Hepatocyte (in vitro differentiated cells): ENCODE measurements around the gene KLB. TPM values are rescaled to one million over a fixed set of nuclear protein-coding genes. Genes with fewer than 3 reads are reported as not detected.
"Not testable (repeated sequence)": the region's sequence is repeated elsewhere in the genome, so short reads cannot be mapped to it uniquely, and the experiment has no call there.

Source experiments
- DNase-seq: peaks from one replicate; pipeline ENCODE4 v3.0.0-alpha.2; 2016; ENCODE audit warnings: low spot score
- H2AFZ ChIP-seq: fragments of 200-600 bp; sonication (generic); 2 replicates; pipeline ENCODE4 v1.6.0; 2016; ENCODE audit warnings: antibody characterized with exemption, mild to moderate bottlenecking
- H3K27ac ChIP-seq: fragments of 200-600 bp; sonication (generic); 2 replicates; pipeline ENCODE4 v1.5.1; 2016; ENCODE audit warnings: mild to moderate bottlenecking
- H3K27me3 ChIP-seq: fragments of 200-600 bp; sonication (generic); 2 replicates; pipeline ENCODE4 v1.6.1; 2016
- H3K36me3 ChIP-seq: fragments of 200-600 bp; sonication (generic); replicated peaks from 2 replicates; pipeline ENCODE4 v1.5.1; 2016; ENCODE audit warnings: low read depth; ENCODE audit not compliant: insufficient read depth
- H3K4me1 ChIP-seq: fragments of 200-600 bp; sonication (generic); 2 replicates; pipeline ENCODE4 v1.5.1; 2016; ENCODE audit warnings: mild to moderate bottlenecking, moderate library complexity; ENCODE audit not compliant: insufficient read depth
- H3K4me2 ChIP-seq: fragments of 200-600 bp; sonication (generic); 2 replicates; pipeline ENCODE4 v1.6.0; 2016
- H3K4me3 ChIP-seq: fragments of 200-600 bp; sonication (generic); 2 replicates; pipeline ENCODE4 v1.5.1; 2016; ENCODE audit warnings: mild to moderate bottlenecking
- H3K79me2 ChIP-seq: fragments of 200-600 bp; sonication (generic); 2 replicates; pipeline ENCODE4 v1.6.0; 2017; ENCODE audit warnings: mild to moderate bottlenecking
- H3K9me2 ChIP-seq: fragments of 200-600 bp; sonication (generic); replicated peaks from 2 replicates; pipeline ENCODE4 v1.6.0; 2017; ENCODE audit warnings: mild to moderate bottlenecking; ENCODE audit not compliant: insufficient read depth
- H3K9me3 ChIP-seq: fragments of 200-600 bp; sonication (generic); 2 replicates; pipeline ENCODE4 v1.5.1; 2016; ENCODE audit warnings: low read depth, mild to moderate bottlenecking
- H4K20me1 ChIP-seq: fragments of 200-600 bp; sonication (generic); 2 replicates; pipeline ENCODE4 v1.6.0; 2016; ENCODE audit warnings: mild to moderate bottlenecking; ENCODE audit not compliant: insufficient read depth, poor library complexity, severe bottlenecking
- CTCF ChIP-seq: fragments of 200-600 bp; sonication (generic); IDR thresholded peaks from 2 replicates; pipeline ENCODE4 v1.5.1; 2016; ENCODE audit warnings: antibody characterized with exemption, mild to moderate bottlenecking; ENCODE audit not compliant: poor library complexity
- EZH2 ChIP-seq: fragments of 200-600 bp; sonication (generic); IDR thresholded peaks from 2 replicates; pipeline ENCODE4 v1.6.1; 2016; ENCODE audit warnings: antibody characterized with exemption, mild to moderate bottlenecking, borderline replicate concordance
- EZH2phosphoT487 ChIP-seq: fragments of 200-600 bp; sonication (generic); IDR thresholded peaks from one replicate; pipeline ENCODE4 v1.6.1; 2018; ENCODE audit warnings: antibody characterized with exemption, mild to moderate bottlenecking, low read depth, moderate library complexity; ENCODE audit not compliant: unreplicated experiment, severe bottlenecking
- WGBS: methylation state at CpG from one replicate; pipeline ENCODE4 v1.1.6; 2016; ENCODE audit warnings: low lambda C conversion rate; ENCODE audit errors: missing lambda C conversion rate; 5-methylcytosine and 5-hydroxymethylcytosine counted together
- polyA plus RNA-seq: library from polyadenylated mRNA; unstranded; fragments of >200 nt; fragmentation: Nextera tagmentation; extraction: Ambion mirVana; gene quantifications from 2 replicates; pipeline ENCODE4 v1.2.1, GENCODE V29; 2016
- total RNA-seq: library from RNA; depleted of rRNA; stranded (reverse); fragments of >200 nt; gene quantifications from 2 replicates; pipeline ENCODE4 v1.2.3, GENCODE V29; 2014

KLB gene
- total and polyA plus RNA-seq, 2 experiments from 2014 or later, result 11.5 to 18.2 TPM

GRCh38 chr4:39384563-39384962 lies 22.2 kb upstream of the KLB start:
- DNase-seq, result no peak
- Histone ChIP-seq H3K27ac (no peak overlapping the region), H3K9me3 (no peaks in the 10 kb centered on the region), H3K36me3 (no peaks in the 10 kb centered on the region), H3K4me3 (no peak overlapping the region), H3K27me3 (no peaks in the 10 kb centered on the region), H3K79me2 (no peaks in the 10 kb centered on the region), H2AFZ (no peak overlapping the region), H4K20me1 (no peaks in the 10 kb centered on the region), H3K4me2 (no peak overlapping the region), H3K9me2 (no peaks in the 10 kb centered on the region), H3K4me1 (no peaks in the 10 kb centered on the region)
- no peak for TF ChIP-seq EZH2phosphoT487
- TF ChIP-seq CTCF, result no peak
- no peak for TF ChIP-seq EZH2
- 89% methylated on average over 11 of the region's 11 CpGs for WGBS

GRCh38 chr4:39390603-39391002 lies 16.1 kb upstream of the KLB start:
- Histone ChIP-seq H3K4me2 (no peak overlapping the region), H3K4me1 (no peaks in the 10 kb centered on the region), H3K27ac (no peak overlapping the region), H3K4me3 (no peak overlapping the region), H3K27me3 (no peaks in the 10 kb centered on the region), H3K79me2 (no peaks in the 10 kb centered on the region), H3K9me3 (no peaks in the 10 kb centered on the region), H2AFZ (no peak overlapping the region), H3K36me3 (no peaks in the 10 kb centered on the region), H4K20me1 (no peaks in the 10 kb centered on the region), H3K9me2 (no peaks in the 10 kb centered on the region)
- WGBS, result 80% methylated on average over 6 of the region's 6 CpGs
- no peak for DNase-seq
- TF ChIP-seq EZH2phosphoT487 (no peak), CTCF (no peak), EZH2 (no peak)

- no peaks in the 10 kb centered on the region for H3K27me3 ChIP-seq
- H3K4me2 ChIP-seq, result no peak overlapping the region
- no peaks in the 10 kb centered on the region for H3K36me3 ChIP-seq
- H3K27ac ChIP-seq, result no peak overlapping the region
- TF ChIP-seq CTCF (no peak), EZH2 (no peak), EZH2phosphoT487 (no peak)
- no peaks in the 10 kb centered on the region for H3K79me2 ChIP-seq
- DNase-seq, result no peak
- no peaks in the 10 kb centered on the region for H3K9me3 ChIP-seq
- H4K20me1 ChIP-seq, result no peaks in the 10 kb centered on the region
- H3K9me2 ChIP-seq, result no peaks in the 10 kb centered on the region
- no peaks in the 10 kb centered on the region for H3K4me1 ChIP-seq
- H3K4me3 ChIP-seq, result no peak overlapping the region
- 81% methylated on average over 3 of the region's 3 CpGs for WGBS
- H2AFZ ChIP-seq, result no peak overlapping the region
Observed at GRCh38 chr4:39394706-39395105, 12.0 kb upstream of the KLB start.

- H3K27ac ChIP-seq, DNase-seq, H3K9me2 ChIP-seq, H3K9me3 ChIP-seq, H3K36me3 ChIP-seq, H3K27me3 ChIP-seq, H3K4me1 ChIP-seq, H2AFZ ChIP-seq, H3K79me2 ChIP-seq, H3K4me2 ChIP-seq, H4K20me1 ChIP-seq, H3K4me3 ChIP-seq: not testable (repeated sequence)
- 71% methylated on average over 6 of the region's 6 CpGs for WGBS
Observed at GRCh38 chr4:39401640-39402039, 5.1 kb upstream of the KLB start.
